T-helper 17 cell (primary cell): Measurements from ENCODE around the gene INTS6. TPM values are rescaled to one million over a fixed set of nuclear protein-coding genes. Genes with fewer than 3 reads are reported as not detected.

Experiments used
- ATAC-seq: fragments of 150-1000 bp; cut with Tn5 transposase; 2 replicates; pipeline ENCODE4 v1.10.0; 2021; ENCODE audit warnings: mild to moderate bottlenecking, moderate library complexity
- DNase-seq, 3 donors: peaks; one replicate each; pipeline versions ENCODE4 v3.0.0 to v3.0.0-alpha.2; 2020 to 2021
- H3K9me3 ChIP-seq: one replicate; pipeline ENCODE4 v1.7.0; 2013; ENCODE audit warnings: low read length, mild to moderate bottlenecking; ENCODE audit not compliant: control insufficient read depth, poor library complexity, severe bottlenecking
- H3K27ac Mint-ChIP-seq: one replicate; pipeline ENCODE4 v1.8.0; 2022; ENCODE audit warnings: mild to moderate bottlenecking, moderate library complexity, mixed read lengths
- H3K27me3 Mint-ChIP-seq: one replicate; pipeline ENCODE4 v1.8.0; 2022; ENCODE audit warnings: mixed read lengths
- H3K36me3 Mint-ChIP-seq: one replicate; pipeline ENCODE4 v1.8.0; 2022; ENCODE audit warnings: low read depth, mixed read lengths
- H3K4me1 Mint-ChIP-seq: one replicate; pipeline ENCODE4 v1.8.0; 2022; ENCODE audit warnings: mild to moderate bottlenecking, mixed read lengths
- H3K4me3 Mint-ChIP-seq: one replicate; pipeline ENCODE4 v1.8.0; 2022; ENCODE audit warnings: mild to moderate bottlenecking, moderate library complexity, mixed read lengths
- total RNA-seq, 4 donors: library from RNA in 2 of 4; stranded (reverse) in 2 of 4; gene quantifications; one replicate each; pipeline ENCODE4 v1.2.3 and lab custom pipeline; 2022 to 2026

INTS6 gene
- total RNA-seq, 2 donors from 2014 or later: 92.5 to 100 TPM

DNA sequence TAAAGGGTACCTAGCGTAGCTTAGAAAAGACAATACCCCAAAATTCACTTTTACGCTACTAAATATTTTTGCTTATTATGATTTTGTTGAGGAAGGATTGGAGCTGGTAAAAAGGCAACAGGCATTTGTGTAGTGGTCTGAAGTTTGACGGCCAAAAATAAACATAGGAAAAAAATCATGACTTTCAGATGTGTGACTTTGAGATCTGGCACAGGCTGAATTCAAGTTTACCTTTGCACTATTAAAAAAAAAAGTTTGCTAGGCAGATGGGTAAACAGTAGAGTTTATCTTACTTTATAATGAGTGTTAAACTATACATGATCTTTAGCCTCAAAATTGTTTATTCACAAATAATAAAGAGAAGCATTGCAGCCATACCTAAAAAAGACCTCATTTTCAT, 24.3 kb upstream of the INTS6 start:
- H3K4me1 Mint-ChIP-seq: no peaks in the 10 kb centered on the region
- no peaks in the 10 kb centered on the region for H3K27me3 Mint-ChIP-seq
- no peak overlapping the region for H3K27ac Mint-ChIP-seq
- no peaks in the 10 kb centered on the region for H3K36me3 Mint-ChIP-seq
- no peak overlapping the region for H3K4me3 Mint-ChIP-seq
- no peak for DNase-seq
- no peak for ATAC-seq
- H3K9me3 ChIP-seq: no peaks in the 10 kb centered on the region

DNA sequence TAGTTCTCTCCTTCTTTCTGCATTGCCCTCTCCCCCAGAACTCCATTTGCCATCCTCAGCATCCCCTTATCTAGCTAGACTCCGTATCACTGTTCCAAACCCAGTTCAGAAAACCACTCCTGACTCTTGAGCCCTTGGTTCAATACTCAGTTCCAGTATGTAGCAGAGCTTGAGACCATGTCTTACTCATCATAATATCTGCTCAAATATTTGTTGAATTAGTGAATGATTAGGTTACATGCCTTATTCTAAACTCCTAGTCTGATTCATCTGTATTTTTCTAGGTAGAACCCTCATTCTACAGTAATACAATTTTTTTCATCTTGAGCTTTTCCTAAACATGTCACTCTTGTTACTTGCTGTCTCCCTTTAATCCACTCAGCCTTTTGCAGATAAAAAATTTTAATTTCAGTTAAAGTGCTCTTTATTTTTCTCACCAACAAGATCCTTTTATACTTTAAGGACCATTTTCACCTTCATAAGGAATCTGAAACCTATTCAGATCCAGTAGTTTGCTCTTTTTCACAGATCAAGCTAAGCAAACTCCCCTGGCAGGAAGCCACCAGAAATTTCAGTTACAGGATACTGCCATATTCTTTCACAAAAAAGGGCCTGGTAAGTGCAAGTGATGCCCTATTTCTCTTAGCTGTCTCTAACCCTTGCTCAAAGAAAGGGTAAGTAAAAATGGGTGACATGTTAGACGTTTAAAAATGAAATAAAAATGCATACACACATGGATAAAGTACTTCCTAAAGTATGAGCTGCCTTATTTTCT, 23.1 kb upstream of the INTS6 start:
- H3K36me3 Mint-ChIP-seq: no peaks in the 10 kb centered on the region
- H3K4me3 Mint-ChIP-seq: no peak overlapping the region
- H3K4me1 Mint-ChIP-seq: no peaks in the 10 kb centered on the region
- H3K27ac Mint-ChIP-seq: no peak overlapping the region
- DNase-seq: no peak
- no peaks in the 10 kb centered on the region for H3K9me3 ChIP-seq
- ATAC-seq: no peak
- no peaks in the 10 kb centered on the region for H3K27me3 Mint-ChIP-seq

DNA sequence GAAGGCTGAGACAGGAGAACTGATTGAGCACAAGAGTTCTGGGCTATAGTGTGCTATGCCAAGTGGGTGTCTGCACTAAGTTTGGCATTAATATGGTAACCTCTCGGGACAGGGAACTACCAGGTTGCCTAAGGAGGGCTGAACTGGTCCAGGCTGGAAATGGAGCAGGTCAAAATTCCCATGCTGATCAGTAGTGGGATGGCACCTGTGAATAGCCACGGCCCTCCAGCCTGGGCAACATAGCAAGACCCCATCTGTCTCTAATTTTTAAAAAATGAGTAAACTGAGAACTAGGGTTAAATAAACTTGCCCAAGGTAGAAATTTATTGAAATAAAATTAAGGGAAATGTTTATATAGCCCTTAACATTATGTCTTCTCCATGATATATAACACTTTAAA, 17.0 kb upstream of the INTS6 start:
- H3K4me1 Mint-ChIP-seq: peaks cover 3% of the 10 kb centered on the region

DNA sequence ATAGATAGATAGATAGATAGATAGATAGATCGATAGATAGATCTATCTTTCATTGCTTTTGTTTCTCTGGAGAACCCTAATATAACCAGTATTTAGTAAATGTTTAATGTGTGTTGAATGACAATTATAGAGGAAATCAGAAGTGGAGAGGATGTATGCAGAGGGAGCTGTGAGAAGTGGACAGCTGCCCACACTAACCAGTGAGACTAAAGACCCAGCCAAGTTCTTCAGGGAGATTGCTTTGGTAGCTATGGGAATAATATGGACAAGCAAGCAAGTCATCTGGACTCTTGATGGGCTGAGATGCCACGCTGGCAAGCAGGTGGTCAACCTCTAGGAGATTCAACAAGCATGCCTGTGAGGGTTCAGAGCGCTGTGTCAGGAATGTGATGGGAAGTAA, 14.9 kb upstream of the INTS6 start:
- Mint-ChIP-seq H3K36me3 (no peaks in the 10 kb centered on the region), H3K27me3 (peaks cover 12% of the 10 kb centered on the region), H3K4me1 (peaks cover 3% of the 10 kb centered on the region), H3K27ac (no peak overlapping the region), H3K4me3 (no peak overlapping the region)
- H3K9me3 ChIP-seq: no peaks in the 10 kb centered on the region
- no peak for ATAC-seq
- DNase-seq: no peak

More for the DNA sequence above, 17.0 kb upstream of the INTS6 start:
- no peak for ATAC-seq
- no peak for DNase-seq
- H3K4me3 Mint-ChIP-seq: no peak overlapping the region
- no peaks in the 10 kb centered on the region for H3K9me3 ChIP-seq
- peaks cover 12% of the 10 kb centered on the region for H3K27me3 Mint-ChIP-seq
- H3K36me3 Mint-ChIP-seq: no peaks in the 10 kb centered on the region
- H3K27ac Mint-ChIP-seq: no peak overlapping the region

DNA sequence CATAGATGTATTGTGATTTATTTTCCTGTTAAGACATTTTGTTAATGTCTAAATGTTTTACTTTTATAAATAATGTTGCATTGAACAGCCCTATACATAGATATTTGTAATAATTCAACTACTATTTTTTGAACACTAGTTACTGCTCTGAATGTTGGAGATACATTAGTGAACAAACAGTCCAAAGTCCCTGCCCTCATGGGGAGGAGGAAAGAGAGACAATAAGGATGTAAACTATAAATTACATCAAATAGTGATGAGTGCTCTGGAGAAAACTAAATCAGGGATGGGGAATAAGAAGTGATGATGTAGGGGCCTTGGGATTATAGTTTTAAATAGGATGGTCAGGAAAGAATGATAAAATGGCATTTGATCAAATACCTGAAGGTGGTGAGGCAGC, 12.3 kb upstream of the INTS6 start:
- Mint-ChIP-seq H3K4me1 (peaks cover 3% of the 10 kb centered on the region), H3K27ac (no peak overlapping the region), H3K36me3 (no peaks in the 10 kb centered on the region), H3K27me3 (peaks cover 12% of the 10 kb centered on the region), H3K4me3 (no peak overlapping the region)
- no peak for ATAC-seq
- DNase-seq: no peak
- no peaks in the 10 kb centered on the region for H3K9me3 ChIP-seq

DNA sequence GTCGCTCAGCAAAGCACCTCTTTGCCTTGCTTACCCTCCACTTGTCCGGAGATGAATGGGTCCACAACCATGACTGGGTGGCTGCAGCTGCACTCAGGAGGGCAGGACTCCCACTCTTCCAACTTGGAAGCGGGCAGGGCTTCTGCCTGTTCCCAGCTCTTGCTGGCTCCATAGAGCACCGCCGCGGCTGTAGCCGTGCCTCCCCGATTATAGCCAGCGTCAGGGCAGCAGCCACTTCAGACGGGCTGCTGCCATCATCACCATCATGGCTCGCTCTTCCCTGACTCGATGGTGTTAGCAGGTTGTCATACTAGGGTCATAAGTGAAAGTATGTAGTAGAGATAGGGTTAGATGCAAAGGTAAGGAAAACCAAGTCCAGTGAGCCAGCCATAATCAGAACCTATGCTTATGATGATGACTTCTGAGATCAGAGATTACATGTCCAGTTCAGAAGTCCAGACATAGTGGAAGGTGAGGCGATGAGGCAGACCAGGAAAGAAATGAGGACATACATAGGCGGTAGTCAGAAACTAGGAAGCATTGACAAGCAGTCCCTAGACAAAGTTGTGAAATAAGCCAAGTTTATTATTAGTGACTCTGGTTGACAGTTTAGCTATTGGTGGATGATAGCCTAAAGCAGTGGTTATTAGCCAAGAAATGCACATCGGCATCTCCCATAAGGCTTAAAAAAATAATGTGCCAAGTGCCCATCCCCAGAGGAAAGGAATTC, 4.4 kb upstream of the INTS6 start:
- ATAC-seq (no peak), DNase-seq (no peak)
- Mint-ChIP-seq H3K27me3 (no peaks in the 10 kb centered on the region), H3K4me1 (peaks cover 21% of the 10 kb centered on the region), H3K4me3 (no peak overlapping the region), H3K36me3 (peaks cover 10% of the 10 kb centered on the region), H3K27ac (peak overlapping the region; percentile 57)
- no peaks in the 10 kb centered on the region for H3K9me3 ChIP-seq

DNA sequence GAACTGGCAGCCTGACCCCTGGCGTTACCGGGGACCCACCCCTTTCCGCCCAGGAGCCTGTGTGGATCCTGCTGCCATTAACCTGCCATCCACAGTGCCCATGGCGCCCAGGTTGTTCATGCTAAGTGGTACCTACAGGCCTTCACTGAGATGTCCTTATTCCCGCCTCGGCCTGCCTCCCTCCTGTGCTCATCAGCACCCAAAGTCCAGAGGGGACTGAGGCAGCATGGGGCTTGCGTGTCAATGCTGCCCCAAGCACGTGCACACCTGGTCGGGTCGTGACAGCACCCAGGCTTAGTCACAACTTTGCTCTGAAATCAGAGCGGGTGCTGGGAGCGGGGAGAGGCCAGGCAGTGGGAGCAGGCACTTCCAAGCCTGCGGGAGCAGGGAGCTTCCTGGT, 3.7 kb upstream of the INTS6 start:
- peaks cover 21% of the 10 kb centered on the region for H3K4me1 Mint-ChIP-seq
- H3K4me3 Mint-ChIP-seq: no peak overlapping the region
- peak overlapping the region; percentile 57 for H3K27ac Mint-ChIP-seq

DNA sequence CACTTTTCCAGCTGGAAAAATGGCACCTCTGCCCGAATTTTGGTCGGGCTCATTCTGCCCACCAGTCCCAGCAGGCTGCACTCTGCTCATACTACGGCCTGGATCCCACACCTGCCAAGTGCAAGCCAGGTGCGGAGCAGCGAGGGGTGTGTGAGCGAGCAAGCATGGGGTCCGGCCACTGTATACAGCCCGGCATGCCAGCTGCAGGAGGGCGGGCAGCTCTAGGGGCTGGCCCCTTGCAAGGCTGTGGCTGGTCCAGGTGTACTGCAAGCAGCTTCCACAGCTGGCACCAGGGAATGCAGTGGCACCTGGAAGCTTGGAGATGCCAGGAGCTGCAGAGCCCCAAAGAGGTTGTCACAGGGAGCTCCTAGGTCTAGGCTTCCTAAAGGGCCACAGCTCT, 2.7 kb upstream of the INTS6 start:
- no peaks in the 10 kb centered on the region for H3K9me3 ChIP-seq
- H3K36me3 Mint-ChIP-seq: peaks cover 10% of the 10 kb centered on the region
- DNase-seq (no peak), ATAC-seq (no peak)
- no peaks in the 10 kb centered on the region for H3K27me3 Mint-ChIP-seq
- H3K4me1 Mint-ChIP-seq: peaks cover 26% of the 10 kb centered on the region
- peak overlapping the region; percentile 3 for H3K4me3 Mint-ChIP-seq
- peak overlapping the region; percentile 87 for H3K27ac Mint-ChIP-seq

More for the DNA sequence above, 3.7 kb upstream of the INTS6 start:
- H3K9me3 ChIP-seq: no peaks in the 10 kb centered on the region
- no peak for DNase-seq
- Mint-ChIP-seq H3K36me3 (peaks cover 10% of the 10 kb centered on the region), H3K27me3 (no peaks in the 10 kb centered on the region)
- ATAC-seq: no peak

DNA sequence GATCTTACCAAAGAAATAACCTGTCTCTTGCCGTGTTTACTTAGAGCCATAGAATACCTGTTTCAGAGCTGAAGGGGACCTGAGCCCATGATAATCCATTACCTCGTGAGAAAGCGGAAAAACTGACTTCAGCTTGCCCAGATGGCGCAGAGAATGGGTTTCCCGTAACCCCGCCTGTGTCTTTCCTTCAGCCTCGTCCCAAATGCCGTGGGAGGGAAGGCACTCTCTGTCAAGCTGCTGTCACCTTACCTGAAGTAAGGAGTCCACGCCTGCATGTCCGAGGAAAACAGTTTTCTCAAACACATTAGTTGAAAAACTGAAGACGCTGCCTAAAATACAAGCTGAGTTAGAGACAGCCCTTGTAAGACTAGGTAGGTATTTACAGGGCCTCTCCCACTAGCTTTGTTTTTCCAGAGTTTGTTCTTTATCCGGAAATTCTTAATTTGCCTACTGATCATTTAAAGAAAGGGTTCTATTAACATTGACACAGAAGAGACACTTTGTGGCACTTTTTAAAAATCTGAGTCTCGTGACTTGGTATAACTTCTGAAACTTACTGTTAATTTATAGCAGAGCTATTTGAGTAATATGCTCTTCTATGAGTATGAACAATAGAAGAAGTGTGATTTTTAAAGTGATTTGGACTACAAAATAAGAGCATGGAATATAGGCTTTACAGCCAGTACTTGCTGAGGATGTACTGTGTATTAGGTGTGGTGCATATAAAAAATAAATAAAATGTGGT, 1.3 kb upstream of the INTS6 start:
- ATAC-seq: no peak
- H3K36me3 Mint-ChIP-seq: peaks cover 10% of the 10 kb centered on the region
- H3K9me3 ChIP-seq: no peaks in the 10 kb centered on the region
- peak overlapping the region; percentile 82 for H3K4me3 Mint-ChIP-seq
- DNase-seq: no peak
- H3K27me3 Mint-ChIP-seq: no peaks in the 10 kb centered on the region
- peaks cover 38% of the 10 kb centered on the region for H3K4me1 Mint-ChIP-seq
- peak overlapping the region; percentile 87 for H3K27ac Mint-ChIP-seq

DNA sequence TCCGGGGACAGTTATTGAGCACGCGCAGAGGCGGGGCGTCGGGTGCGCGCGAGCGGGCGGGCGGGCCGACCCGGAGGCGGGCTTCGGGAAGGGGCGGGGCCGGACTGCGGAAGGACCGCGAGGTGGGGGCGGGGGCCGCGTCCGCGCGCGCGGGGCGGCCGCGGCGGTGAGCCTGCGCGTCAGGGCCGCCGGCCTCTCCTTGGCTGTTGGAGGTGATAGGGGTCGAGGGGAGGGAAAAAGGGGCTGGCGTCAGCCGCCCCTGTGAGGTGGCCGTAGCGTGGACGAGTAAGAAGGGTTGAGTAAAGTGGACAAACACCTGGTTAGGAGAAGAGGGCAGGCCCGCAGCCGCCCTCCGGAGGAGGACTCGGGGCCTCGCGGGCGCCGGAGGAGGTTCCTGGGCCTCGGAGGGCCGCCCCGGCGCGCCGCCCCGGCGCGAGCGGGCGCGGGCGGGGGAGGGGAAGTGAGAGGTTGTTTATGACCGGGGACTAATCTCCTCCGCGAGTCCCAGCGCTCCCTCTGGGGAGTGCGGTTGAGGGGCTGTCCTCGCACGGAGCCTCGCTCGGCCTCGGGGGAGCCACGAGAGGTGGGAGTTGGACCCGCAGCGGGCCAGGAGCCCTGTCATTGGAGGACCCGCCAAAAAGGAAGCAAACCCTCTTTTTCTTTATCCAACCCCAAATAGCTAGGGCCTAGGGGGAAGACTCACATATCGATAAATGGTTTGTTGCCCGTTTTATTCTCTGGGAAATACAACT, 547 bp upstream of the INTS6 start:
- peak; percentile 53 for ATAC-seq
- H3K4me1 Mint-ChIP-seq: peaks cover 41% of the 10 kb centered on the region
- H3K4me3 Mint-ChIP-seq: peak overlapping the region; percentile 82
- H3K36me3 Mint-ChIP-seq: peaks cover 10% of the 10 kb centered on the region
- no peaks in the 10 kb centered on the region for H3K9me3 ChIP-seq
- H3K27ac Mint-ChIP-seq: peak overlapping the region; percentile 87
- DNase-seq: peak; percentile 70 to 75 (median 73)
- H3K27me3 Mint-ChIP-seq: no peaks in the 10 kb centered on the region

DNA sequence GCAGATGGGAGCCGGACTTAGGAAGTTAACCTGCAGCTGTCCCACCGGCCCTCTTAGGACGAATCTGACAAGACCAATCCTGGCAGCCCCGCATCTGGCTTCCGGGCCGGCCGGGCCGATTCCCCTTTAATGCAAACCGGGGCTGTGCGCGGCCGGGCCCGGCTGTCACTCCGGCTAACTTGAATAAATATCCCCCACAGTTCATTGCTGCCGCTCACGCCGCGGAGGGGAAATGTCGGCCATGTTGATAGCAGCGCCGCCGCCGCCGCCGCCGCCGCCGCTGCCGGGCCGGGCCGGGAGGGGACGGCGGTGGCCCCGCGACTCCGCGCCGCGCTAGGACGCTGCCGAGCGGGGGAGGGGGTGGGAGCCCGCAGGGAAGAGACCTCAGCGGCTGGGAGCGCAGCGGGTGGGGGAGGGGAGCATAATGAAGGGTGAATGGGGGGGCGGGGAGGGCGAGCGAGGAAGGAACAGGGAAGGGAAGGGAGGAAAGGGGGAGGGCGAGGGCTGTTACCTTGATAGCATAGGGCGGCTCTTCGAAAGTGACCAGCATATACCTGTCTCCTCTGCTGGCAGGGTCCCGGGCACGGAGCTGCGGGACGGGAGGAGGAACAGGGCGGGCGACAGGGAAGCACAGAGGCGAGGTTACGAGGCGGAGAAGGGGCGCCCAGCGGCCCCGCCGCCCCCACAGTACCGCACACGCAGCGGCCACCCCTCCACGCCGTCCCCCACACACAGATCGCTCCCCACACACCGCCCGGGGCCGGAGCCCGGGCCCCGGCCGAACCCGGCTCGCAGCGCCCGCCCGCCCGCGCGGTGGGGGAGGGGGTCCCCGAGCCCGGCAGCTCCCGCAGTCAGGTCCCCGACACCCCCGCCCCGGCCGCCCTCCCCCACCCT, 1.1 kb downstream of the INTS6 start:
- H3K4me3 Mint-ChIP-seq: peak overlapping the region; percentile 82
- no peaks in the 10 kb centered on the region for H3K27me3 Mint-ChIP-seq
- H3K27ac Mint-ChIP-seq: peak overlapping the region; percentile 87
- peaks cover 7% of the 10 kb centered on the region for H3K36me3 Mint-ChIP-seq
- H3K9me3 ChIP-seq: no peaks in the 10 kb centered on the region
- ATAC-seq (peak; percentile 6), DNase-seq (peak; percentile 54 to 62 (median 58))
- peaks cover 35% of the 10 kb centered on the region for H3K4me1 Mint-ChIP-seq

DNA sequence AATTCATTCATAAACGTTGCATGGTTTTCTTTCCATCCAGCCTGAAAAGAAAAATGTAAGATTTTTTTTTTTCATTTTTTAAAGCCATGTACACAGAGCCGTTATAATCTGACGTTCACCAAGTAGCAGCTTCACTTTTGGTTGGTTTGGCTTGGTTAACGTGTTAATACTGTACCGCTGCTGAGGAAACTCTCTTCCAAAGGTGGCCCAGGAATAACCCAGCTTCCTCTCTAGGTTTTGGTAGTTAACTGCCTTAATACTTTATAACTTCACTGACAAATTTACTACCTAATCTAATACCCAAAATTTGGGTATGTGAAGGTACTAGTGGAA, 1.7 kb downstream of the INTS6 start:
- peaks cover 35% of the 10 kb centered on the region for H3K4me1 Mint-ChIP-seq
- H3K27ac Mint-ChIP-seq: peak overlapping the region; percentile 87

More for the DNA sequence above, 1.7 kb downstream of the INTS6 start:
- DNase-seq (no peak), ATAC-seq (no peak)
- H3K27me3 Mint-ChIP-seq: no peaks in the 10 kb centered on the region
- H3K36me3 Mint-ChIP-seq: peaks cover 7% of the 10 kb centered on the region
- peak overlapping the region; percentile 82 for H3K4me3 Mint-ChIP-seq
- H3K9me3 ChIP-seq: no peaks in the 10 kb centered on the region
